Fibroblast of villous mesenchyme (primary cell): Measurements from ENCODE around the gene EPHA6. TPM values are rescaled to one million over a fixed set of nuclear protein-coding genes. Genes with fewer than 3 reads are reported as not detected.
A peak's percentile ranks its signal among the peaks of the same experiment; 100 is the strongest.

Experiments
- DNase-seq: peaks from one replicate; pipeline ENCODE4 v3.0.0-alpha.2; 2010; ENCODE audit warnings: low read depth
- H3K4me3 ChIP-seq: 2 replicates; pipeline ENCODE4 v1.5.1; 2011; ENCODE audit warnings: low read depth, mild to moderate bottlenecking, low read length
- total RNA-seq: library from RNA; depleted of rRNA; stranded (reverse); fragments of >200 nt; gene quantifications from 2 replicates; pipeline ENCODE4 v1.2.3, GENCODE V29; 2012
- TF ChIP-seq, protein P1 (sequence below): IDR thresholded peaks from 2 replicates; pipeline ENCODE4 v1.5.1; 2012; ENCODE audit warnings: low read depth, mild to moderate bottlenecking, low read length; ENCODE audit not compliant: insufficient read depth

Gene EPHA6
- total RNA-seq, 1 donor = 1.7 TPM

DNA sequence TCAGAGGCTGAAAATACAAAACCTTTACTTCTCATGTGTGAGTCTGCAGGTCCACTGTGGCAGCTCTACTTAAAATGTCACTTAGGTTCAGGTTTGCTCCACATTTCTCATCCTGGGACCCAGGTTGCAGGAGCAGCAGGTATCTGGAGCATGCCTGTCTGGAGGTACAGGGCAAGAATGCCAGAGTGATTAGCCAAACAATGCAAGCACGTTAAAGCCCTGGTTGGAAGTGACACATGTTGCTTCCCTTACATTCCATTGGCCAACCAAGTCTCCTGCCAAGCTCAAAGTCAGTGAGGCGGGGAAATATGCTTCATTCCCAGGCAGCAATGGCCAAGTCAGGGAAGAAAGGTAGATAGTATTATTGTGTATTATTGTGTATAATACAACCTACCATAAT, 873.3 kb downstream of the EPHA6 start:
- DNase-seq = no peak
- no peak overlapping the region for H3K4me3 ChIP-seq
- TF ChIP-seq, protein P1, sequence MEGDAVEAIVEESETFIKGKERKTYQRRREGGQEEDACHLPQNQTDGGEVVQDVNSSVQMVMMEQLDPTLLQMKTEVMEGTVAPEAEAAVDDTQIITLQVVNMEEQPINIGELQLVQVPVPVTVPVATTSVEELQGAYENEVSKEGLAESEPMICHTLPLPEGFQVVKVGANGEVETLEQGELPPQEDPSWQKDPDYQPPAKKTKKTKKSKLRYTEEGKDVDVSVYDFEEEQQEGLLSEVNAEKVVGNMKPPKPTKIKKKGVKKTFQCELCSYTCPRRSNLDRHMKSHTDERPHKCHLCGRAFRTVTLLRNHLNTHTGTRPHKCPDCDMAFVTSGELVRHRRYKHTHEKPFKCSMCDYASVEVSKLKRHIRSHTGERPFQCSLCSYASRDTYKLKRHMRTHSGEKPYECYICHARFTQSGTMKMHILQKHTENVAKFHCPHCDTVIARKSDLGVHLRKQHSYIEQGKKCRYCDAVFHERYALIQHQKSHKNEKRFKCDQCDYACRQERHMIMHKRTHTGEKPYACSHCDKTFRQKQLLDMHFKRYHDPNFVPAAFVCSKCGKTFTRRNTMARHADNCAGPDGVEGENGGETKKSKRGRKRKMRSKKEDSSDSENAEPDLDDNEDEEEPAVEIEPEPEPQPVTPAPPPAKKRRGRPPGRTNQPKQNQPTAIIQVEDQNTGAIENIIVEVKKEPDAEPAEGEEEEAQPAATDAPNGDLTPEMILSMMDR = no peak

DNA sequence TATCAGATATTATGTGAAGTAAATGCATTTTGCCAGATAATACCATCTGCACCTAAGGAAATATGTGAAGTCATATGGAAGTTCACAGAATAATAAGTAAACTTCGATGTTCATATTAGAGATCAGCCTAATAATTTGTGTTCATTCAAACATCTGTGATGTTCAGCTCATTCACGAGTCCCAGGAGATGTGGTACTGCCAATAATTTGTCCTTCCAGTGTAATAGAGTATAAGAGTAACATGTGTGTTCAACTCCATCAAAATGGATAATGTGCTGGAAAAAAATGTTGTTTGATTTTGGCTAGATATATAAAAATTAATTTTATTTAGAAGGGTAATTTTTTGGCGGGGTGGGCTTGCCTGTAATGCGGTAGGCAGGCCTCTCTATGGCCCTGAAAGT, 874.7 kb downstream of the EPHA6 start:
- no peak for DNase-seq
- TF ChIP-seq, protein P1 = no peak
- H3K4me3 ChIP-seq = no peak overlapping the region

DNA sequence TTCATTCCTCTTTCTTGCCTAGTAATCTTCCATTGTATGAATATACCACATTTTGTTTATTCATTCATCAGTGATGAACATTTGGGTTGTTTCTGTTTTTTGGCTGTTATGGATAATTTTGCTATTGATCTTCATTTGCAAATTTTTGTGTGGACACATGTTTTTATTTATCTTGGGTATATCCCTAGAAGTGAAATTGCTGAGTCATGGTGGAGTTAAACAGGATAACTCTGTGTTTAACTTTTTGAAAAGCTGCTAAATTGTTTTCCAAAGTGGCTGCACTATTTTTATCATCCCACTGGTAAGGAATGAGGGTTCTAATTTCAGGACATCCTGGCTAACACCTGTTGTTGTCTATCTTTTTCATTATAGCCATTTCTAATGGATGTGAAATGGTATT, 875.6 kb downstream of the EPHA6 start:
- no peak overlapping the region for H3K4me3 ChIP-seq
- peak; percentile 3 for DNase-seq
- TF ChIP-seq, protein P1 = no peak

GRCh38 chr3:97691354-97691753, 877.0 kb downstream of the EPHA6 start:
- TF ChIP-seq, protein P1 = no peak
- no peak for DNase-seq
- no peak overlapping the region for H3K4me3 ChIP-seq

- DNase-seq = no peak
- no peak overlapping the region for H3K4me3 ChIP-seq
- TF ChIP-seq, protein P1 = no peak
Observed at GRCh38 chr3:97692389-97692788, 878.0 kb downstream of the EPHA6 start.

GRCh38 chr3:97692831-97693230, 878.4 kb downstream of the EPHA6 start:
- no peak for DNase-seq
- TF ChIP-seq, protein P1 = no peak
- no peak overlapping the region for H3K4me3 ChIP-seq

DNA sequence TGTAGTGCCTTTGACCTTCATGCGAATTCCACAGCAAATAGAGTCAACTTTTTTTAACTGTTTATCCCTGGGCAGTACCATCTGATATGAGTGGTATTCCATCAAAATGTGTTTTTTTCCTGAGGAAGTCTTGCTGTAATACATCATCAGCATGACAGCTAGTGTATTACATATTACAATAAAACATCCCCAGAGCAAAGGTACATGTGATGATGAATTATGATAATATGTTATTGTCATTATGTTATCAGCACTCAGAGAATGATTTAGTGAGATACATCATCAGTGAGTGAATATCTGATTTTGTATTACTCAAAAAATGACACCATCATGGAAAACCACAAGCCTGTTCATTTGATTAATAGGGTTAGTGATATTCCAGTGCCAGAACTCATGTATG, 880.5 kb downstream of the EPHA6 start:
- H3K4me3 ChIP-seq = no peak overlapping the region
- TF ChIP-seq, protein P1 = no peak
- DNase-seq = no peak
